Stimulated activated naive B cell treated with anti-CD40 and anti-IgM and Interleukin-4, amounts not matched to agents 10 μg/mL and 1 μg/mL and 100 μg/mL, for 72 hours (primary cell): Measurements from ENCODE around the gene SCN1A.

ENCODE experiments used
- ATAC-seq, 2 donors: fragments of 150-1000 bp; cut with Tn5 transposase; replicated peaks; 2 replicates each; pipeline ENCODE4 v1.10.0; 2021; ENCODE audit warnings: moderate library complexity in 1 of 2
- DNase-seq: peaks from one replicate; pipeline ENCODE4 v3.0.0; 2021
- H3K27ac Mint-ChIP-seq: one replicate; pipeline ENCODE4 v1.8.0; 2022; ENCODE audit warnings: mild to moderate bottlenecking, mixed read lengths
- H3K27me3 Mint-ChIP-seq, 2 donors: one replicate each; pipeline ENCODE4 v1.8.0; 2022; ENCODE audit warnings: mixed read lengths in 2 of 2
- H3K36me3 Mint-ChIP-seq, 2 donors: one replicate each; pipeline ENCODE4 v1.8.0; 2022; ENCODE audit warnings: mixed read lengths in 2 of 2, mild to moderate bottlenecking in 1 of 2
- H3K4me1 Mint-ChIP-seq, 2 donors: one replicate each; pipeline ENCODE4 v1.8.0; 2022; ENCODE audit warnings: mixed read lengths in 2 of 2, mild to moderate bottlenecking in 1 of 2
- H3K4me3 Mint-ChIP-seq, 2 donors: one replicate each; pipeline ENCODE4 v1.8.0; 2022; ENCODE audit warnings: mild to moderate bottlenecking in 2 of 2, mixed read lengths in 2 of 2, moderate library complexity in 1 of 2
- H3K9me3 Mint-ChIP-seq, 2 donors: one replicate each; pipeline ENCODE4 v1.8.0; 2022; ENCODE audit warnings: mixed read lengths in 2 of 2, mild to moderate bottlenecking in 1 of 2

Gene SCN1A

DNA sequence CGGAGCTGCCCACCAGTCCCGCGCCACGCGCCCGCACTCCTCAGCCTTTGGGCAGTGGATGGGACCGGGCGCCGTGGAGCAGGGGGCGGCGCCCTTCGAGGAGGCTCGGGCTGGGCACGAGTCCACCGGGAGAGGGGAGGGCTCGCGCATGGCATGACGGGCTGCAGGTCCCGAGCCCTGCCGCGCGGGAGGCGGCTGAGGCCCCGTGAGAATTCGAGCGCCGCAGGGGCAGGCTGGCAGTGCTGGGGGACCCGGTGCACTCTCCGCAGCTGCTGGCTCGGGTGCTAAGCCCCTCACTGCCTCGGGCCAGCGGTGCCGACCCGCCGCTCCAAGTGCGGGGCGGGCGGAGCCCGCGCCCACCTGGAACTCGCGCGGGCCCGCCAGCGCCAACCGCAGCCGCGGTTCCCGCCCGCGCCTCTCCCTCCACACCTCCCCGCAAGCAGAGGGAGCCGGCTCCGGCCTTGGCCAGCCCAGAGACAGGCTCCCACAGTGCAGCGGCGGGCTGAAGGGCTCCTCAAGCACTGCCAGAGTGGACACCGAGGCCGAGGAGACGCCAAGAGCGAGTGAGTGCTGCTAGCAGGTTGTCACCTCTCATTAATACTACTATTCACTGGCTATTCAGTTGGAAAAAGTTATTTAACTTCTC lies 170.7 kb downstream of the SCN1A start:
- ATAC-seq (no peak), DNase-seq (no peak)
- no peak overlapping the region for H3K4me3 Mint-ChIP-seq
- H3K36me3 Mint-ChIP-seq: no peaks in the 10 kb centered on the region
- H3K9me3 Mint-ChIP-seq: no peaks in the 10 kb centered on the region
- no peak overlapping the region for H3K27ac Mint-ChIP-seq
- peaks cover 2 to 11% of the 10 kb centered on the region in 2 donors for H3K4me1 Mint-ChIP-seq
- H3K27me3 Mint-ChIP-seq: no peaks in the 10 kb centered on the region

DNA sequence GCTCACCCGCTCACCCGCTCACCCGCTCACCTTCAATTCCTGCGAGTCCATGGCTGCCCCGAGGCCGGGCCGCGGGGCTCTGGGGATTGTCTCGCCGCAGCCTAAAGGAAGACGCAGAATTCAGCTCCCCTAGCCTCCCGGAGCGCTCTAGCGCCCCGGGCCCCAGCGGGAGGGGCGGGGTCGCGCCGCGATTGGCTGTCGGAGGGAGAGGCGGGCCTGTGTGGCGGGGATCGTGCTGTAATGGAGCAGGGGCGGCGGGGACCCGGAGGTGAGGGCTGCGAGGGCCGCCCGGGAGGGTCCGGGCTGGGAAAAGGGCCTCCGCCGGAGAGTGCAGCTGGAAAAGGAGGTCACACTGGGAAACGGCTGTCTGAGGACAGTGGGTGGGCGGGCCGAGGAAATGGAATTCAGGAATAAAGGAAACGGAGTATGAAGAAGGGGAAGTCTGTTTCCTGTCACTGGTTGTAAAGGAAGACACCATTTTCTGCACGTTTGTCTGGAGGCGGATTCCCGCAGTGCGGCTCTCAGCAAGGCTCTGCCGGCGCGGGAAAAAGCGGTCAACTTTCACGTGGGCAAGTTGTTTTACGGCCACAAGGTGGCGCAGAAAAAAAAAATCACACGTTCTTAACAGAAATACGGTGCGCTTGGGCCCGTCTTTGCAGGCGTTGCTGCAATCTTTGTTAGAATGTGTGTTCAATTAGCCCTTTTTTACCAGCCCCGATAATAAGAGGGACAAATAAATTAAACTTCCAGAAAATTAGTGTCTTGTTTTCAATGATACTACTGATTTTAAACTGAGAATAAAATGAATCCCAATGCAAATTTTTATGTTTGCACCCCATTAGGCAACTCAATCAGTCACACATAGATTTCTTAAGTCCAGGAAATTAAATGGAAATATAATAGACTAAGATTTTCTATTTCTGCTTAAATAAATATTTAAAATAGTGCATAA lies 173.9 kb downstream of the SCN1A start, which contains the start of gene TTC21B:
Gene TTC21B, minus strand, starts transcription at position 122 of the 952 bp plus-strand sequence. Its CDS starts 71 bp downstream, at position 51.
- Mint-ChIP-seq H3K4me3 (peak within 1 kb of the TSS in 1 of 2 donors; percentile 27), H3K27ac (no peak within 1 kb of the TSS), H3K9me3 (no peaks in the 10 kb centered on the region), H3K4me1 (peaks cover 2 to 11% of the 10 kb centered on the region in 2 donors), H3K27me3 (no peaks in the 10 kb centered on the region), H3K36me3 (no peaks in the 10 kb centered on the region)
- DNase-seq (peak; percentile 87), ATAC-seq (peak; percentile 96 to 97)

DNA sequence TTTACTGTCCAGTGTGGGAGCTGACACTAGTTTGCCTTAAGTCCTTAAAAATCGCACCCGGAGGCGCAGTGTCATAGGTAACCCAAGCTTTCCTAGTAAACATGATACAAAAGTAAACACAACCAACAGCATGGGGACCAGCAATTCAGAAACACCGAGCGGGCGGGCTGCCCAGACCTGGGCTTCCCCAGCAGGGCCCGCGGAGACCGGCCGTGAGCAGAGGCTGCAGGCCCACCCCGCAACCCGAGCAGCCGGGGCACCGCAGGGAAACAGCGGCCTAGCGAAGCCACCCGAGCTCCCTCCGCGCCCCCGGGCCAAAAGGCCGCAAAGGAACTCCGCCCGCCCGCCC lies 174.5 kb downstream of the SCN1A start:
- DNase-seq: no peak
- Mint-ChIP-seq H3K9me3 (no peaks in the 10 kb centered on the region), H3K4me1 (peaks cover 2 to 11% of the 10 kb centered on the region in 2 donors), H3K27me3 (no peaks in the 10 kb centered on the region), H3K27ac (no peak overlapping the region), H3K4me3 (no peak overlapping the region), H3K36me3 (no peaks in the 10 kb centered on the region)
- peak; percentile 64 to 66 for ATAC-seq

DNA sequence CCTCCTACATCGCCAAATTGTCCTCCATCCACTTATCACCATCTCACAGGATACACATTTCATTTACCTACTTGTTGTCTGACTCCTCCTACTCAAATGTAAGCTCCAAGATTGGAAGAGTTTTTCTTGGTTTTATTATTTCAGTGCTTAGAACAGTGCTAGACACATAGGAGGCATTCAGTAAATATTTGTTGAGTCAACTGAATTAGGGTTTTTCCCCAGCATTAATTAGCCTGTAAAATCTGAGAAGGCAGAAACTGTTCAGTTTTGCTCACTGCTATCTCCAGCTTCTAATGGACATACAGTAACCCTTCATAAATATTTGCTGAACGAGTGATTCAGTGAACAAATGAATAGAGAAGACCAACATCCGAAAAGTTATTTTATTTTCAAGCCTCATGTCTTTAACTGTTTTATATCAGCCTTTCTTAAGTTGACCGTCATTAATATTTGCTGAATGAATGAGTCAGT lies 175.0 kb downstream of the SCN1A start:
- H3K9me3 Mint-ChIP-seq: no peaks in the 10 kb centered on the region
- ATAC-seq (no peak), DNase-seq (no peak)
- peaks cover 2 to 11% of the 10 kb centered on the region in 2 donors for H3K4me1 Mint-ChIP-seq
- no peak overlapping the region for H3K27ac Mint-ChIP-seq
- no peaks in the 10 kb centered on the region for H3K27me3 Mint-ChIP-seq
- peaks cover 2 to 4% of the 10 kb centered on the region in 2 donors for H3K36me3 Mint-ChIP-seq
- no peak overlapping the region for H3K4me3 Mint-ChIP-seq

DNA sequence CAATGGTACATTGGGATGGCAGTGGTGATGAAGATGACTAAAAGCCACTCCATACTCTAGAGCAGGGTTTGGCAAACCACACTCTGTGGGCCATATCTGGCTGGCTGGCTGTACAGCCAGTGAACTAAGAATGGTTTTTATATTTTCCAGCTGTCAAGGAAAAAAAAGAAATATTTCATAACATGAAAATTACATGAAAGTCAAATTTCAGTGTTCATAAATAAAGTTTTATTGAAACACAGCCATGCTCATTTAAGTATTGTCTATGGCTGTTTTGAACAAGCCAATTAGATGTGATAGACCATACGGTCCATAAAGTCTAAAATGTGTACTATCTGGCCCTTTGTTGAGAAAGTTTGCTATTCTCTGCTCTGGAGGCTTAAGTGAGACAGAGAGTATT lies 175.7 kb downstream of the SCN1A start:
- Mint-ChIP-seq H3K4me3 (no peak overlapping the region), H3K36me3 (peaks cover 6 to 8% of the 10 kb centered on the region in 2 donors), H3K27ac (no peak overlapping the region), H3K4me1 (peaks cover 2 to 11% of the 10 kb centered on the region in 2 donors), H3K9me3 (no peaks in the 10 kb centered on the region), H3K27me3 (no peaks in the 10 kb centered on the region)
- ATAC-seq: no peak
- DNase-seq: no peak

DNA sequence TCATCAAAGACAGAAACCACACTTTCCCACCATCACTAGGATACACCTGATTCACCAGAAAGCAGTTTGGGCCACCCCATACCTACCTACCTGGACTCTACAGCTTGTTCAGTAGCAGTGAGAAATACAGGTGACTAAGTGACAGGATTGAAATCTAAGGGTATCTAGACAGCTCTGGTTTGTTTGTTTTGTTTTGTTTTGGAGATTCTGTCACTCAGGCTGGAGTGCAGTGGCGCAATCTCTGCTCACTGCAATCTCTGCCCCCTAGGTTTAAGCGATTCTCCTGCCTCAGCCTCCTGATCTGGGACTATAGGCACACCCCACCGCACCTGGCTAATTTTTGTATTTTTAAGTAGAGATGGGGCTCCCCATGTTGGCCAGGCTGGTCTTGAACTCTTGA lies 177.4 kb downstream of the SCN1A start:
- Mint-ChIP-seq H3K4me3 (no peak overlapping the region), H3K27ac (no peak overlapping the region), H3K27me3 (no peaks in the 10 kb centered on the region), H3K4me1 (peaks cover 0 to 9% of the 10 kb centered on the region in 2 donors), H3K36me3 (peaks cover 6 to 8% of the 10 kb centered on the region in 2 donors), H3K9me3 (no peaks in the 10 kb centered on the region)
- no peak for DNase-seq
- no peak for ATAC-seq

DNA sequence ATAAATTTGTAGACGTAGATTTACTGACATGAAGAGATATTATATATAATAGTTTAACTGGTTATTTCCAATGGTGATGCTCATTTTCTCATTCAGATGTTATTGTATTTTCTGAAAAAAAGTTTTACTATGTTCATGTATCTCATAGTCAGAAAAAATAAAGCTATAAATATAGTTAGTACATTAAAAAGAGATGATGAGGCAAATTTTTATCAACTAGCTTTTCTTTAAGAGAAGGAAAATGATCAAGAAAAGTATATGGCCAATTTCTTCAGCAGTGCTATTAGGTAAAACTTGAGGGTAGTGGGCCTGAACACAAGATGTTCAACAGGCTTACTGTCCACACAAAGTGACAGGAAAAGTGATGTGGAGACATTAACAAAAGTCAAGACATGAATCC lies 186.0 kb downstream of the SCN1A start:
- Mint-ChIP-seq H3K27ac (no peak overlapping the region), H3K36me3 (peaks cover 26 to 37% of the 10 kb centered on the region in 2 donors), H3K4me1 (peaks cover 1 to 5% of the 10 kb centered on the region in 2 donors), H3K27me3 (no peaks in the 10 kb centered on the region), H3K4me3 (no peak overlapping the region), H3K9me3 (no peaks in the 10 kb centered on the region)
- ATAC-seq (no peak), DNase-seq (no peak)

DNA sequence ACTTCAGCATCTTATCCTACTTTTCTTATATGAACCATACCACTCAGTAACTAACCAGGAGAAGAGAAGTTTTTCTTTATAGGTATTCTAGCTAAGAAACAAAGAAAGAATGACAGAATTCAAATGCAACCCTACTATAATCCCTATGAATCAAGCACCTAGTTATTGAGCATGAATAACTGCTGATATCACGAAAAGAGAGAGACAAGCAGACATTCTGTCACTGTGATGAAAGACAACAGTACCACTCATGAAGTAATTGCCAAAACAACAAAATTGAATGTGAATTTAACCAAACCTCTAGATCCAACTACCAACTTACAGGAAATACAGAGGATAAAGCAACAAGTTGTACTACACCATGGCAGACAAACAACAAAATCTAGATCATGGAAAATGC lies 189.6 kb downstream of the SCN1A start:
- Mint-ChIP-seq H3K36me3 (peaks cover 23 to 51% of the 10 kb centered on the region in 2 donors), H3K27me3 (no peaks in the 10 kb centered on the region), H3K4me3 (no peak overlapping the region), H3K4me1 (peaks cover 1 to 5% of the 10 kb centered on the region in 2 donors), H3K27ac (no peak overlapping the region), H3K9me3 (no peaks in the 10 kb centered on the region)
- DNase-seq (no peak), ATAC-seq (no peak)
